Sigmoid colon (tissue), 7 donors: ENCODE results near the gene TACC2. TPM values are rescaled to one million over a fixed set of nuclear protein-coding genes. Genes with fewer than 3 reads are reported as not detected.
A peak's percentile ranks its signal among the peaks of the same experiment; 100 is the strongest.
"Not testable (repeated sequence)": the region's sequence is repeated elsewhere in the genome, so short reads cannot be mapped to it uniquely, and the experiment has no call there.

Source experiments
- DNase-seq: peaks from one replicate; pipeline ENCODE4 v3.0.0-alpha.2; 2019
- H3K27ac ChIP-seq, 4 donors: fragments of 200-600 bp; sonication (generic); one replicate each; pipeline ENCODE4 v1.5.1; 2016 to 2019; ENCODE audit warnings: mild to moderate bottlenecking in 1 of 4
- H3K27me3 ChIP-seq, 3 donors: fragments of 200-600 bp; sonication (generic); one replicate each; pipeline ENCODE4 v1.5.1; 2019; ENCODE audit warnings: mild to moderate bottlenecking in 1 of 3
- H3K36me3 ChIP-seq, 4 donors: fragments of 200-600 bp; sonication (generic); one replicate each; pipeline ENCODE4 v1.5.1; 2016 to 2019
- H3K4me1 ChIP-seq, 4 donors: fragments of 200-600 bp; sonication (generic); one replicate each; pipeline ENCODE4 v1.5.1; 2017 to 2019
- H3K4me3 ChIP-seq, 4 donors: fragments of 200-600 bp; sonication (generic); one replicate each; pipeline ENCODE4 v1.5.1; 2017 to 2019; ENCODE audit warnings: mild to moderate bottlenecking in 2 of 4, moderate library complexity in 1 of 4
- H3K9me3 ChIP-seq, 4 donors: fragments of 200-600 bp in 3 of 4; sonication (generic) in 3 of 4; one replicate each; pipeline versions ENCODE4 v1.5.1 to v1.6.1; 2013 to 2019
- EP300 ChIP-seq, 4 donors: sonication (generic); formaldehyde crosslinking; IDR thresholded peaks; one replicate each; pipeline ENCODE4 v1.6.1; 2017; ENCODE audit warnings: antibody characterized with exemption in 4 of 4
- POLR2A ChIP-seq, 2 donors: fragments of 450-650 bp; IDR thresholded peaks; one replicate each; pipeline ENCODE4 v1.6.1; 2016; ENCODE audit warnings: antibody characterized with exemption in 2 of 2, mild to moderate bottlenecking in 2 of 2, moderate library complexity in 2 of 2
- POLR2AphosphoS5 ChIP-seq, 4 donors: sonication (generic); formaldehyde crosslinking; IDR thresholded peaks; one replicate each; pipeline ENCODE4 v1.6.1; 2017; ENCODE audit warnings: antibody characterized with exemption in 4 of 4
- WGBS, 2 donors: extraction: QIAGEN DNeasy Blood & Tissue Kit; methylation state at CpG; one replicate each; pipeline ENCODE4 v1.1.7; 2013; 5-methylcytosine and 5-hydroxymethylcytosine counted together
- intact Hi-C: fragments of 100-400 bp; cut with DNase I; formaldehyde crosslinking; loops from one replicate; pipeline ENCODE4 v1.15.1; 2023
- polyA plus RNA-seq, 3 donors: library from polyadenylated mRNA; stranded (reverse); fragments of 200-250 nt; gene quantifications; one replicate each; pipeline ENCODE4 v1.2.3, GENCODE V29; 2013
- total RNA-seq, 4 donors: library from RNA; depleted of rRNA; stranded (reverse); fragments of >200 nt; gene quantifications; one replicate each; pipeline ENCODE4 v1.1.0, GENCODE V29; 2016
- TF ChIP-seq, protein P1 (sequence below), 4 experiments: fragments of 450-650 bp in 3 of 4; fragments of 200-600 bp in 1 of 4; IDR thresholded peaks; one replicate each; pipeline ENCODE4 v1.5.1; 2016 to 2019; ENCODE audit warnings: antibody characterized with exemption in 4 of 4, mild to moderate bottlenecking in 3 of 4, moderate library complexity in 2 of 4
- donor health status: healthy with polysubstance abuse.
- donor health status: Bipolar disorder and iron deficiency.
- donor health status: healthy.

TACC2 gene
- total and polyA plus RNA-seq, 7 donors, result 43.7 to 173 (median 71.0) TPM

DNA sequence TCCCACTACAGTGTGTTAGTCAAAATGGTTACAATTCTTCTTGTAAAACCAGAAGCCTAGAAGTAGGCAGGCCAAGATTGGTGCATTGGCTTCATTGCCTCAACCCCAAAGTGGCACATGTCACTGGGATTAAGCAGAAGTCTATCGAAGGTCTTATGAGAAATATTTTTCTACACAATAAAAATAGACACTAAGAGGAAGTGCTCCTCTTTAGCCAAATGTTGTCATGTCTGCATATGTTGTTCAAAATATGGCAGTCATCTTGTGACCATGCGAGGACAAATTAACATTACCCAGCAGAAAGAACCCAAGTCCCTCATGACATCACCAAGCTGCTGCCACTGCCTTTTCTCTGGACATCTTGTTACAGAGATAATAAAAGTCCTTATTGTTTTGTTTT lies 7.6 kb upstream of the TACC2 start:
- TF ChIP-seq EP300 (IDR thresholded peaks at IDR 0.05) (no peak), POLR2A (IDR thresholded peaks at IDR 0.05) (no peak), POLR2AphosphoS5 (IDR thresholded peaks at IDR 0.05) (no peak)
- TF ChIP-seq, protein P1, sequence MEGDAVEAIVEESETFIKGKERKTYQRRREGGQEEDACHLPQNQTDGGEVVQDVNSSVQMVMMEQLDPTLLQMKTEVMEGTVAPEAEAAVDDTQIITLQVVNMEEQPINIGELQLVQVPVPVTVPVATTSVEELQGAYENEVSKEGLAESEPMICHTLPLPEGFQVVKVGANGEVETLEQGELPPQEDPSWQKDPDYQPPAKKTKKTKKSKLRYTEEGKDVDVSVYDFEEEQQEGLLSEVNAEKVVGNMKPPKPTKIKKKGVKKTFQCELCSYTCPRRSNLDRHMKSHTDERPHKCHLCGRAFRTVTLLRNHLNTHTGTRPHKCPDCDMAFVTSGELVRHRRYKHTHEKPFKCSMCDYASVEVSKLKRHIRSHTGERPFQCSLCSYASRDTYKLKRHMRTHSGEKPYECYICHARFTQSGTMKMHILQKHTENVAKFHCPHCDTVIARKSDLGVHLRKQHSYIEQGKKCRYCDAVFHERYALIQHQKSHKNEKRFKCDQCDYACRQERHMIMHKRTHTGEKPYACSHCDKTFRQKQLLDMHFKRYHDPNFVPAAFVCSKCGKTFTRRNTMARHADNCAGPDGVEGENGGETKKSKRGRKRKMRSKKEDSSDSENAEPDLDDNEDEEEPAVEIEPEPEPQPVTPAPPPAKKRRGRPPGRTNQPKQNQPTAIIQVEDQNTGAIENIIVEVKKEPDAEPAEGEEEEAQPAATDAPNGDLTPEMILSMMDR (IDR thresholded peaks at IDR 0.05), result no peak
- WGBS, 2 donors, result 93 to 94% methylated on average over 2 of the region's 2 CpGs
- Histone ChIP-seq H3K9me3 (peaks cover 0 to 10% (median 1%) of the 10 kb centered on the region in 4 donors), H3K36me3 (no peaks in the 10 kb centered on the region), H3K4me1 (no peaks in the 10 kb centered on the region), H3K4me3 (no peak overlapping the region), H3K27me3 (no peaks in the 10 kb centered on the region), H3K27ac (no peak overlapping the region)
- intact Hi-C loops, result no loop called here
- no peak for DNase-seq

DNA sequence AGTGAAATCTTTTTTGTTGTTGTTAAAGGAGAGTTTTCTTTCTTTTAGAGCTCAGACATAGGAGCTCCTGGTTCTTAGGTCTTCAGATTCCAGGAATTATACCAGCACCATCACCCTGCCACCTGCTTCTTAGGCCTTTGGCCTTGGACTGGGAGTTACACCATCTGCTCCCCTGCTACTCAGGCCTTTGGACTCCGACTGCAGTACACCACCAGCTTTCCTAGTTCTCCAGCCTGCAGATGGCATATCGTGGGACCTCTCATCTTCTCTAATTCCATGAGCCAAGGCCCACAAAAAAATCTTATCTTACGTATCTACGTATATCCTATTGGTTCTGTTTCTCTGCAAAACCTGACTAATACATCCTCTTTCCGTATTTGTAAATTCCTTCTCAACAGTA lies 5.1 kb upstream of the TACC2 start:
- Histone ChIP-seq H3K9me3 (peaks cover 0 to 10% (median 1%) of the 10 kb centered on the region in 4 donors), H3K4me1 (peaks cover 0 to 9% (median 4%) of the 10 kb centered on the region in 4 donors), H3K27me3 (no peaks in the 10 kb centered on the region), H3K27ac (no peak overlapping the region), H3K36me3 (no peaks in the 10 kb centered on the region), H3K4me3 (no peak overlapping the region)
- DNase-seq, result no peak
- WGBS, 2 donors, result 87 to 94% methylated on average over 5 of the region's 5 CpGs
- no peak for TF ChIP-seq POLR2A (IDR thresholded peaks at IDR 0.05)
- TF ChIP-seq POLR2AphosphoS5 (IDR thresholded peaks at IDR 0.05), result no peak
- TF ChIP-seq, protein P1 (IDR thresholded peaks at IDR 0.05), result no peak
- TF ChIP-seq EP300 (IDR thresholded peaks at IDR 0.05), result no peak
- intact Hi-C loops, result no loop called here

DNA sequence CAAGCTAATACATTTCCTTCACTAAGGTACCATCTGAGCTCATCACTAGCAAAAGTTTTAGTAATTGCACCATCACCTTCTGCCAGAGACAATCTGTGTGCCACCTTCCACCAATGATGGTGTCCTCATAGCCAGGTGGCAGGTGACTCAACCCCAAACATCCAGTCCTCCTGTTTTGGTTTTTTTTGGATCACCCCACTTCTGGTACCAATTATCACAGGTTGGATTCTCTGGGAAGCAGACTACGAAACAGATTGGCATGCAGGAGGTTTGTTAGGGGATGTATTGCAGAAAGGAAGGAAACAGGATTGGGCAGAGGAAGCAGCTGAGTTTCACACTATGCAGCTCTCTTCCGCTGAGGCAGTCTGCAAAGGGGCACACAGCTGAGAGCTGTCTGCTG lies 4.5 kb upstream of the TACC2 start:
- TF ChIP-seq EP300 (IDR thresholded peaks at IDR 0.05), result no peak
- DNase-seq, result no peak
- H3K4me3 ChIP-seq, result no peak overlapping the region
- H3K9me3 ChIP-seq, result peaks cover 0 to 10% (median 1%) of the 10 kb centered on the region in 4 donors
- peaks cover 0 to 16% (median 9%) of the 10 kb centered on the region in 4 donors for H3K4me1 ChIP-seq
- H3K36me3 ChIP-seq, result no peaks in the 10 kb centered on the region
- no peaks in the 10 kb centered on the region for H3K27me3 ChIP-seq
- 77 to 88% methylated on average over 2 of the region's 2 CpGs for WGBS, 2 donors
- no peak overlapping the region for H3K27ac ChIP-seq
- intact Hi-C loops, result no loop called here

DNA sequence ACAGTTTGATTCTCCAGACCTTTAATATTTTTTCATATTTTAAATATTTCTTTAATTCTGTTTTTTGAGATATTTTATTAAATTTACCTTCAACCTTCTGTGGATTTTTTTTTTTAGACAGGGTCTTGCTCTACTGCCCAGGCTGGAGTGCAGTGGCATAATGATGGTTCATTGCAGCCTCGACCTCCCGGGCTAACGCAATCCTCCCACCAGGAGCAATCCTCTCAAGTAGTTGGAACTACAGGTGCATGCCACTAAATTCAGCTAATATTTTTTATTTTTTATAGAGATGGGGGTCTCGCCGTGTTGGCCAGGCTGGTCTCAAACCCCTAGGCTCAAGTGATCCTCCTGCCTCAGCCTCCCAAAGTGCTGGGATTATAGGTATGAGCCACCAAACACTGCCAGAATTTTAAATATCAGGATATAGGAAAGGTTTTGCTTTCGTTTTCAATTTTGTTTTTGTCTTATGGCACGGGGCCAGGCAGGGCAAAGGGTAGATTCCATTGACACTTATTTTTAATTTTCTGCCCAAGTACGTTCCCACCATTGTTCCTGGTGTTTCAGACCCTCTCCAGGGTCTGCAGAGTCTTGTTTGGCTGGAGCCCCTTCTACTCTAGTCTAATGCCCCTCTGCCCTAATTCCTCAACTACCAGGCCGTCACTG lies 1.2 kb downstream of the TACC2 start:
- H3K9me3 ChIP-seq, result no peaks in the 10 kb centered on the region
- no peaks in the 10 kb centered on the region for H3K36me3 ChIP-seq
- no peak for TF ChIP-seq POLR2A (IDR thresholded peaks at IDR 0.05)
- no peak for TF ChIP-seq EP300 (IDR thresholded peaks at IDR 0.05)
- TF ChIP-seq, protein P1 (IDR thresholded peaks at IDR 0.05), result no peak
- no peak for TF ChIP-seq POLR2AphosphoS5 (IDR thresholded peaks at IDR 0.05)
- WGBS, 2 donors, result 24 to 68% methylated on average over 9 of the region's 9 CpGs
- no peaks in the 10 kb centered on the region for H3K27me3 ChIP-seq
- H3K4me3 ChIP-seq, result no peak overlapping the region
- H3K4me1 ChIP-seq, result peaks cover 0 to 48% (median 35%) of the 10 kb centered on the region in 4 donors
- intact Hi-C loops, result loop anchor here (5.0 kb wide), 1 partner anchor 63 kb away; the partner anchor contains the start of gene ATE1
- H3K27ac ChIP-seq, result peak overlapping the region; percentile 55 to 89 (median 85)
- no peak for DNase-seq

DNA sequence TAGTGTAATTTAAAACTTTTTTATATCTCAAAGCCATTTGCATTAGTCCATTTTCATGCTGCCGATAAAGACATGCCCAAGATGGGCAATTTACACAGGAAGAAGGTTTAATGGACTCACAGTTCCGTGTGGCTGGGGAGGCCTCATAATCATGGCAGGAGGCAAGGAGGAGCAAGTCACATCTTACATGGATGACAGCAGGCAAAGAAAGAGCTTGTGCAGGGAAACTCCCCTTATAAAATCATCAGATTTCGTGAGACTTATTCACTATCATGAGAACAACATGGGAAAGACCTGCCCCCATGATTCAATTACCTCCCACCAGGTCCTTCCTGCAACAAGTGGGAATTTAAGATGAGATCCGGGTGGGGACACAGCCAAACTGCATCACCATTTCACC lies 2.8 kb downstream of the TACC2 start:
- H3K27me3 ChIP-seq, H3K9me3 ChIP-seq, H3K36me3 ChIP-seq, DNase-seq, H3K4me3 ChIP-seq: not testable (repeated sequence)
- Histone ChIP-seq H3K4me1 (peaks cover 0 to 61% (median 49%) of the 10 kb centered on the region in 4 donors), H3K27ac (peak overlapping the region in 3 of 4 donors; percentile 83 to 89 (median 87))
- 83 to 93% methylated on average over 4 of the region's 4 CpGs for WGBS, 2 donors
- intact Hi-C loops, result loop anchor here (5.0 kb wide), 1 partner anchor 64 kb away; the partner anchor contains the start of gene ATE1
